Measurements from ENCODE around the gene NUDT3. TPM values are rescaled to one million over a fixed set of nuclear protein-coding genes. Genes with fewer than 3 reads are reported as not detected.

The NUDT3 gene
- polyA plus RNA-seq, 2 of the 4 experiments (the other 2 are of a cell fraction), result 5.2 to 13.4 TPM

GRCh38 chr6:34237722-34238584 is 154.5 kb downstream of the NUDT3 start (continued):
- no peak for TF ChIP-seq BCL3 (IDR thresholded peaks at IDR 0.05)
- no peak for TF ChIP-seq PHF8 (IDR thresholded peaks at IDR 0.05; ENCODE audit: borderline replicate concordance, low read depth)
- TF ChIP-seq EHMT2 (IDR thresholded peaks at IDR 0.05; ENCODE audit: low read depth), result no peak

- peaks cover 55% of the 10 kb centered on the region for H3K4me1 ChIP-seq
- ATAC-seq, result no peak
- no peak for FAIRE-seq
- H3K27ac ChIP-seq, result peak overlapping the region; percentile 98 to 99
- peak overlapping the region; percentile 83 for H3K4me3 ChIP-seq
- no peaks in the 10 kb centered on the region for H3K9me3 ChIP-seq
- WGBS (ENCODE audit: missing lambda C conversion rate), result no CpG with 5 or more reads among the region's 78 CpGs
- DNase-seq (ENCODE audit: low read depth in 1 of 2, low spot score in 1 of 2), result no peak
- peak overlapping the region; percentile 99 for H3K4me2 ChIP-seq
- ChIA-PET CTCF (interaction anchor here (1.1 to 1.9 kb wide), 6 partner anchors 9 to 178 kb away, joined by 4 to 11 read pairs (median 4); no protein-coding TSS in a partner anchor), POLR2A (interaction anchor here (0.8 to 1.7 kb wide), 14 partner anchors 9 to 189 kb away, joined by 3 to 39 read pairs (median 4); partner anchors contain the start of genes NUDT3, RPS10 and SMIM29)
- no peak for TF ChIP-seq SMC3 (IDR thresholded peaks at IDR 0.05)
- TF ChIP-seq, protein P1, sequence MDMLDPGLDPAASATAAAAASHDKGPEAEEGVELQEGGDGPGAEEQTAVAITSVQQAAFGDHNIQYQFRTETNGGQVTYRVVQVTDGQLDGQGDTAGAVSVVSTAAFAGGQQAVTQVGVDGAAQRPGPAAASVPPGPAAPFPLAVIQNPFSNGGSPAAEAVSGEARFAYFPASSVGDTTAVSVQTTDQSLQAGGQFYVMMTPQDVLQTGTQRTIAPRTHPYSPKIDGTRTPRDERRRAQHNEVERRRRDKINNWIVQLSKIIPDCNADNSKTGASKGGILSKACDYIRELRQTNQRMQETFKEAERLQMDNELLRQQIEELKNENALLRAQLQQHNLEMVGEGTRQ (IDR thresholded peaks at IDR 0.05), result no peak
- TF ChIP-seq, protein P2, sequence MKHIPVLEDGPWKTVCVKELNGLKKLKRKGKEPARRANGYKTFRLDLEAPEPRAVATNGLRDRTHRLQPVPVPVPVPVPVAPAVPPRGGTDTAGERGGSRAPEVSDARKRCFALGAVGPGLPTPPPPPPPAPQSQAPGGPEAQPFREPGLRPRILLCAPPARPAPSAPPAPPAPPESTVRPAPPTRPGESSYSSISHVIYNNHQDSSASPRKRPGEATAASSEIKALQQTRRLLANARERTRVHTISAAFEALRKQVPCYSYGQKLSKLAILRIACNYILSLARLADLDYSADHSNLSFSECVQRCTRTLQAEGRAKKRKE (CRISPR knock-in tag; IDR thresholded peaks at IDR 0.05; ENCODE audit: low read depth), result no peak
- no peak for TF ChIP-seq MAZ (IDR thresholded peaks at IDR 0.05; ENCODE audit: borderline replicate concordance, low read depth, low read length)
- no peak for TF ChIP-seq ZC3H11A (IDR thresholded peaks at IDR 0.05)
- no peak for TF ChIP-seq FOSB (CRISPR knock-in tag; IDR thresholded peaks at IDR 0.05)
- no peak for TF ChIP-seq FOXS1 (CRISPR knock-in tag; IDR thresholded peaks at IDR 0.05)
- TF ChIP-seq ZFP36 (IDR thresholded peaks at IDR 0.05; ENCODE audit: borderline replicate concordance, partially characterized antibody), result no peak
- TF ChIP-seq HES2 (IDR thresholded peaks at IDR 0.05), result no peak
- TF ChIP-seq RARB (CRISPR knock-in tag; IDR thresholded peaks at IDR 0.05), result no peak
- TF ChIP-seq RFX5 (IDR thresholded peaks at IDR 0.05), result no peak
- TF ChIP-seq JUNB (IDR thresholded peaks at IDR 0.05), result no peak
- TF ChIP-seq CHD2 (IDR thresholded peaks at IDR 0.05; ENCODE audit: low read length, partially characterized antibody), result no peak
- no peak for TF ChIP-seq JUN (IDR thresholded peaks at IDR 0.05)
Measured at GRCh38 chr6:34237316-34237721, 155.2 kb downstream of the NUDT3 start.

DNA sequence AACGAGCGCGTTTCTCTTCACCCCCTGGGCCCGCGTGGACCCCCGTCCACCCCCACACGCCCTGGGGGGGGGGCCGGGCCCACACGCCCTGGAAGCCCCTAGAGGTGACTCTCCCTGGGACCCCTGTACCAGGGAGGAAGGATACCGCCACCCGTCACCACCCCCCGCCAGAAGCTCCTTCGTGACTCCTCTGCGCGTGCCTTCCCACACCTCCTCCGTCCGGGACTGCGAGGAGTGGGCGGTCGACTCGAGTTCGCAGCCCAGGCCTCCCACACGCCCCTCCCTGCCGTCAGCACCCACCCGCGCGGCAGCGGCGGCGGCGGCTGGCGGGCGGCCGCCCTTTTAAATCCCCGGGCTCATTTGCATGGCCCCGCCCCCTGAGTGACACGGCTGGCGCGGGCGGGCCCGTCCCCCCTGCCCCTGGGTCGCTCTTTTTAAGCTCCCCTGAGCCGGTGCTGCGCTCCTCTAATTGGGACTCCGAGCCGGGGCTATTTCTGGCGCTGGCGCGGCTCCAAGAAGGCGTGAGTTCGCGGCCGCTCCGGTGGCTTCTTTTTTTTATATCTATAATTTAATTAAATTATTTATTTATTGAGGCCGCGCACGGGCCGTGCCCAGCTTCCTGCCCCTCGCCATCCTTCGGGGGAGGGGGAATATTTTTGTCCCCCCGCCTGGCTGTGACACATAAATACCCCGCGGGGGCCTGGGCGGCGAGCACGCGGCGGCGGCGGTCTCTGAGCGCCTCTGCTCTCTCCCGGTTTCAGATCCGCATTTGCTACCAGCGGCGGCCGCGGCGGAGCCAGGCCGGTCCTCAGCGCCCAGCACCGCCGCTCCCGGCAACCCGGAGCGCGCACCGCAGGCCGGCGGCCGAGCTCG is 155.8 kb downstream of the NUDT3 start, which contains the start of gene HMGA1:
TSS of gene HMGA1 (plus strand) at position 431 of the 873 bp plus-strand sequence. CDS start 3,908 bp downstream, outside the sequence.
- TF ChIP-seq FOXS1 (CRISPR knock-in tag; IDR thresholded peaks at IDR 0.05) (no peak), RCOR1 (IDR thresholded peaks at IDR 0.05; ENCODE audit: low read depth, low read length) (no peak), PHF8 (IDR thresholded peaks at IDR 0.05; ENCODE audit: borderline replicate concordance, low read depth) (peak; percentile 52; the same call in 1 of the 2 replicates), HOXB13 (CRISPR knock-in tag; IDR thresholded peaks at IDR 0.05; ENCODE audit: low read depth) (no peak), JUN (IDR thresholded peaks at IDR 0.05) (peak; percentile 56 to 84; a peak in 3 of 5 replicates), BCL3 (IDR thresholded peaks at IDR 0.05) (peak; percentile 80), BHLHE40 (IDR thresholded peaks at IDR 0.05; ENCODE audit: low read depth, low read length) (no peak), POLR2A (IDR thresholded peaks at IDR 0.05; ENCODE audit: low read length) (peak; percentile 96), FOSL2 (IDR thresholded peaks at IDR 0.05) (no peak), FOSL2 (CRISPR knock-in tag; IDR thresholded peaks at IDR 0.05) (peak; percentile 13; the same call in 1 of the 2 replicates)
- TF ChIP-seq, protein P1 (IDR thresholded peaks at IDR 0.05), result no peak
- H3K27ac ChIP-seq, result peak within 1 kb of the TSS; percentile 98 to 99
- peak; percentile 66 to 82; a peak in 5 of 6 replicates for ATAC-seq
- POLR2A ChIA-PET, result interaction anchor here (0.8 to 1.7 kb wide), 14 partner anchors 10 to 189 kb away, joined by 3 to 39 read pairs (median 4); partner anchors contain the start of genes NUDT3, RPS10 and SMIM29
- H3K4me2 ChIP-seq, result peak within 1 kb of the TSS; percentile 99
- no peak for FAIRE-seq
- peak within 1 kb of the TSS; percentile 83 for H3K4me3 ChIP-seq
- CTCF ChIA-PET, result interaction anchor here (1.1 to 1.9 kb wide), 7 partner anchors 10 to 178 kb away, joined by 3 to 11 read pairs (median 4); no protein-coding TSS in a partner anchor
- H3K9me3 ChIP-seq, result no peaks in the 10 kb centered on the region
- H3K4me1 ChIP-seq, result peaks cover 48% of the 10 kb centered on the region
- peak; percentile 64 to 90 for DNase-seq (ENCODE audit: low read depth in 1 of 2, low spot score in 1 of 2)
- WGBS (ENCODE audit: missing lambda C conversion rate), result 2% methylated on average over 34 of the region's 91 CpGs

All from A549 (cell line).